Thyroid gland (tissue), 4 donors: Measurements from ENCODE around the gene UBA52. TPM values are rescaled to one million over a fixed set of nuclear protein-coding genes. Genes with fewer than 3 reads are reported as not detected.

Experiments used
- DNase-seq, 2 donors: peaks; one replicate each; pipeline ENCODE4 v3.0.0-alpha.2; 2019
- H3K27ac ChIP-seq, 3 donors: fragments of 200-600 bp; sonication (generic); 1 replicate in 2 of 3; 2 replicates in 1 of 3; pipeline ENCODE4 v1.5.1; 2016 to 2019; ENCODE audit warnings: mild to moderate bottlenecking in 1 of 3, moderate library complexity in 1 of 3
- H3K27me3 ChIP-seq: fragments of 200-600 bp; sonication (generic); one replicate; pipeline ENCODE4 v1.5.1; 2019
- H3K36me3 ChIP-seq, 2 donors: fragments of 200-600 bp; sonication (generic); one replicate each; pipeline ENCODE4 v1.5.1; 2016 to 2019
- H3K4me1 ChIP-seq, 2 donors: fragments of 200-600 bp; sonication (generic); one replicate each; pipeline ENCODE4 v1.5.1; 2017 to 2019
- H3K4me3 ChIP-seq, 3 donors: fragments of 200-600 bp; sonication (generic); replicated peaks in 1 of 3; 1 replicate in 2 of 3; 2 replicates in 1 of 3; pipeline ENCODE4 v1.5.1; 2016; ENCODE audit warnings: mild to moderate bottlenecking in 1 of 3
- H3K9me3 ChIP-seq: fragments of 200-600 bp; sonication (generic); one replicate; pipeline ENCODE4 v1.5.1; 2017
- CTCF ChIP-seq, 6 experiments: fragments of 200-600 bp in 3 of 6; fragments of 450-650 bp in 3 of 6; sonication (generic) in 3 of 6; IDR thresholded peaks; one replicate each; pipeline ENCODE4 v1.5.1; 2016 to 2019; ENCODE audit warnings: antibody characterized with exemption in 6 of 6, mild to moderate bottlenecking in 2 of 6, inconsistent platforms in 1 of 6, moderate library complexity in 1 of 6
- POLR2A ChIP-seq, 2 donors: fragments of 450-650 bp; IDR thresholded peaks; one replicate each; pipeline ENCODE4 v1.6.1; 2017; ENCODE audit warnings: antibody characterized with exemption in 2 of 2, mild to moderate bottlenecking in 2 of 2, moderate library complexity in 1 of 2
- whole genome bisulfite sequencing, 2 donors: methylation state at CpG; one replicate each; pipeline ENCODE4 v1.1.5; 2017; 5-methylcytosine and 5-hydroxymethylcytosine counted together
- intact Hi-C: fragments of 100-400 bp; cut with DNase I; formaldehyde crosslinking; loops from one replicate; pipeline ENCODE4 v1.15.1; 2023
- total RNA-seq, 4 donors: library from RNA; depleted of rRNA; stranded (reverse); fragments of >200 nt; gene quantifications; one replicate each; pipeline ENCODE4 v1.2.3, GENCODE V29; 2016

The UBA52 gene
- total RNA-seq, 4 donors from 2014 or later, result 395 to 726 (median 521) TPM

- intact Hi-C loops, result no loop called here
- Histone ChIP-seq H3K27ac (peak overlapping the region in 2 of 3 donors; percentile 8 to 10), H3K4me3 (no peak overlapping the region), H3K36me3 (no peaks in the 10 kb centered on the region), H3K27me3 (peaks cover 29% of the 10 kb centered on the region), H3K9me3 (no peaks in the 10 kb centered on the region), H3K4me1 (peaks cover 7 to 24% of the 10 kb centered on the region in 2 donors)
- WGBS, 2 donors, result 14% methylated on average over 6 to 8 of the region's 26 CpGs
- no peak for TF ChIP-seq CTCF (IDR thresholded peaks at IDR 0.05)
- TF ChIP-seq POLR2A (IDR thresholded peaks at IDR 0.05), result no peak
- no peak for DNase-seq
Observed at GRCh38 chr19:18603958-18604819, 32.5 kb downstream of the UBA52 start.

DNA sequence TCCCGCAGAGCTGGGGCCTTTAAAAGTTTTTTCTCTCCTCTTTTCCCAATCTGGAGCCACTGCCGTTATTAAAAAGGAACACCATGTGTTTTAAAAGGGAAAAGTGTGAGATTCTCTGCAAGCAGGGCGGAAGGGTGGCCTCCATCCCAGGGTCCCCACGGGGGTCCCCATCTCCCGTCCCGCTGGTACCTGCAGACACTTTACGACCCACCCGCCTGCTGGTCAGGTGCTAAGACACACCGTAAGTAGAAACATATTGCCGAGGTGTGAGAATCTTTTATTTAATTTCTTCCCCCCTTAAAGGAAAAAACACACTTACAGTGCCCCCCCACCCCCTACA, 33.1 kb downstream of the UBA52 start:
- DNase-seq, result no peak
- no peak overlapping the region for H3K4me3 ChIP-seq
- peaks cover 29% of the 10 kb centered on the region for H3K27me3 ChIP-seq
- intact Hi-C loops, result no loop called here
- peaks cover 7 to 24% of the 10 kb centered on the region in 2 donors for H3K4me1 ChIP-seq
- WGBS, 2 donors, result 23 to 34% methylated on average over 10 of the region's 10 CpGs
- H3K36me3 ChIP-seq, result no peaks in the 10 kb centered on the region
- no peaks in the 10 kb centered on the region for H3K9me3 ChIP-seq
- TF ChIP-seq POLR2A (IDR thresholded peaks at IDR 0.05) (no peak), CTCF (IDR thresholded peaks at IDR 0.05) (no peak)
- peak overlapping the region in 2 of 3 donors; percentile 8 to 10 for H3K27ac ChIP-seq

DNA sequence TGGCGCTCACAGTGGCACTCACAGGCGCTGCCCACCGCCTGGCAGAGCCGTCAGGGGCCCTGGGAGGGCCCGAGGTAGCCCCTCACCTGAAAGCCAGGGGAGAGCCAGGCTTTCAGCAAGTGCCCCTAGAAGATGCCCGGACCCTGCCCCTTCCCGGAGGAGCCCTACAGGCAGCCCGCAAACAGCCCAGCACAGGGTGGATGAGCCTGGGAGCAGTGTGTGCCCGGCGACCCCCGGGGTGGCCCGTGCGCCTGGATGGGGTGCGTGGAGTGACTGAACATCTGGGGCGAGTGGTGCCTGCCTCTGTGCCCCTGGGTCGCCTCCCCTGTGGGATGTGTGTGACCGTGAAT, 33.5 kb downstream of the UBA52 start:
- intact Hi-C loops, result no loop called here
- Histone ChIP-seq H3K36me3 (no peaks in the 10 kb centered on the region), H3K4me1 (peaks cover 7 to 24% of the 10 kb centered on the region in 2 donors), H3K9me3 (no peaks in the 10 kb centered on the region), H3K4me3 (no peak overlapping the region), H3K27me3 (peaks cover 29% of the 10 kb centered on the region), H3K27ac (peak overlapping the region in 1 of 3 donors; percentile 8)
- 24% methylated on average over 3 of the region's 17 CpGs; no CpG with 5 or more reads in 1 of the 2 donors for WGBS, 2 donors
- TF ChIP-seq POLR2A (IDR thresholded peaks at IDR 0.05), result no peak
- DNase-seq, result no peak

DNA sequence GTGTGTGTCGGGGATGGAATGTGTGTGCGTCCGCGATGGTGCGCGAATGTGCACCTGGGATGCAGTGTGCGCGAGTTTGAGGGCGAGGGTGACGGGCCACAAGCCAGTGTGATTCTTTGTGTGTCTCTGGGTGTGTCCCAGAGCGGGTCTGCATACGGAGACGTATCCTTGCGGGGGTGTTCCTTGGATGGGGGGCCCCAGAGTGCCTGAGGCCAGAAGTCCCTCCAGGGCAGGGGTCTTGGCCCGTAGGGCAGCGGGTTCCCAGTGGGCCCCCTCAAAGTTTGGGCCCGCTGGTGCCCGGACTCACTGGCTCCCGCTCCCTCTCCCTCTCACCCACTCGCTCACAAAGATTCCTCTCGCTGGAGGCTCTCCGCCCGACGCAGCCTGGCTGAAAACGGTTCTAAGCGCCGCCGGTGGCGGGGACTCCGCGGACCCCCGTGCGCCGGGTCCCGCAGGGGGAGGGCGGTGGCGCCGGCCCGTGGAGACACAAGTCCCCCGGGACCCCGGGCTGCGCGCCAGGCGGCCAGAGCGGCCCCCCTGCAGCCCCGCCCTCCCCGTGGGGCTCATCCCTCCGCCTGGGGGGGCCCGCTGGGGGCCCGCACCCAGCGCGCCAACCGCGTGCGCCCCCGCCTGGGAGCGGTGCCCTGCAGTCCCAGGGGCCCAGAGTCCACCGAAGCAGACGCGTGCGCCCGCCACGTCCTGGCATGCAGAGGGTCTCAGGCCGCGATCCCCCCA, 34.1 kb downstream of the UBA52 start:
- peaks cover 9 to 28% of the 10 kb centered on the region in 2 donors for H3K4me1 ChIP-seq
- no peaks in the 10 kb centered on the region for H3K36me3 ChIP-seq
- intact Hi-C loops, result no loop called here
- TF ChIP-seq CTCF (IDR thresholded peaks at IDR 0.05), result no peak
- no peak for TF ChIP-seq POLR2A (IDR thresholded peaks at IDR 0.05)
- no peak for DNase-seq
- WGBS, 2 donors, result 3 to 5% methylated on average over 12 to 39 of the region's 65 CpGs
- no peaks in the 10 kb centered on the region for H3K9me3 ChIP-seq
- H3K27me3 ChIP-seq, result peaks cover 34% of the 10 kb centered on the region
- H3K27ac ChIP-seq, result no peak overlapping the region
- H3K4me3 ChIP-seq, result peak overlapping the region in 1 of 3 donors; percentile 19

- H3K4me1 ChIP-seq, result peaks cover 17 to 36% of the 10 kb centered on the region in 2 donors
- H3K9me3 ChIP-seq, result no peaks in the 10 kb centered on the region
- WGBS, 2 donors, result 0 to 1% methylated on average over 4 to 16 of the region's 116 CpGs
- no peak for DNase-seq
- intact Hi-C loops, result no loop called here
- H3K36me3 ChIP-seq, result no peaks in the 10 kb centered on the region
- H3K4me3 ChIP-seq, result peak within 1 kb of the TSS in 1 of 3 donors; percentile 19
- H3K27ac ChIP-seq, result no peak within 1 kb of the TSS
- no peak for TF ChIP-seq CTCF (IDR thresholded peaks at IDR 0.05)
- TF ChIP-seq POLR2A (IDR thresholded peaks at IDR 0.05), result no peak
- H3K27me3 ChIP-seq, result peaks cover 40% of the 10 kb centered on the region
Observed at GRCh38 chr19:18606281-18607225, 34.9 kb downstream of the UBA52 start, which contains the start of gene CRLF1. Gene CRLF1 (minus strand): TSS chr19:18606799. CDS start chr19:18606656, 143 bp downstream.
